Body of pancreas (tissue), 4 donors: Measurements from ENCODE around the gene ANOS1.

ENCODE experiments used
- POLR2A ChIP-seq, 3 donors: fragments of 450-650 bp; IDR thresholded peaks; one replicate each; pipeline ENCODE4 v1.6.1; 2016; ENCODE audit warnings: antibody characterized with exemption in 3 of 3, mild to moderate bottlenecking in 2 of 3
- TF ChIP-seq, protein P1 (sequence below), 7 experiments: fragments of 450-650 bp in 4 of 7; fragments of 200-600 bp in 3 of 7; sonication (generic) in 3 of 7; IDR thresholded peaks; one replicate each; pipeline ENCODE4 v1.5.1; 2016 to 2019; ENCODE audit warnings: antibody characterized with exemption in 7 of 7

DNA sequence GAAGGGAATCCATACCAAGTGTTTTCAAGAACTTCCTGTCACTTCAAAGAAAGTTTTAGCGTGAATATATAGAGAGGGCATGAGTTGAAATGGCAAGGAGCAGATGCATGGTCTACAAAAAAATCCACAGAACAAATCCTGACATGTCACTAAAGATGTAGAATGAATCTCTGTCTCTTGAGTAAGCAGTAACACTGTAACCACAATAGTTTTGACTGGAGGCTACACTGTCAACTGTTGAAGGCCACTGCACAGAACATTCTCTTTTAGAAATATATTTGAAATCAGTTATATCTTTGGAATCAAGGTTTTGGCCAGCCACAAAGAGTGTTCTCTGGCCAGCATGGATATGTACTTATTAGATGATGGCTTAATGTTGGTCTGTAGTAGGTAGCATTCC, 183.5 kb downstream of the ANOS1 start:
- TF ChIP-seq, protein P1, sequence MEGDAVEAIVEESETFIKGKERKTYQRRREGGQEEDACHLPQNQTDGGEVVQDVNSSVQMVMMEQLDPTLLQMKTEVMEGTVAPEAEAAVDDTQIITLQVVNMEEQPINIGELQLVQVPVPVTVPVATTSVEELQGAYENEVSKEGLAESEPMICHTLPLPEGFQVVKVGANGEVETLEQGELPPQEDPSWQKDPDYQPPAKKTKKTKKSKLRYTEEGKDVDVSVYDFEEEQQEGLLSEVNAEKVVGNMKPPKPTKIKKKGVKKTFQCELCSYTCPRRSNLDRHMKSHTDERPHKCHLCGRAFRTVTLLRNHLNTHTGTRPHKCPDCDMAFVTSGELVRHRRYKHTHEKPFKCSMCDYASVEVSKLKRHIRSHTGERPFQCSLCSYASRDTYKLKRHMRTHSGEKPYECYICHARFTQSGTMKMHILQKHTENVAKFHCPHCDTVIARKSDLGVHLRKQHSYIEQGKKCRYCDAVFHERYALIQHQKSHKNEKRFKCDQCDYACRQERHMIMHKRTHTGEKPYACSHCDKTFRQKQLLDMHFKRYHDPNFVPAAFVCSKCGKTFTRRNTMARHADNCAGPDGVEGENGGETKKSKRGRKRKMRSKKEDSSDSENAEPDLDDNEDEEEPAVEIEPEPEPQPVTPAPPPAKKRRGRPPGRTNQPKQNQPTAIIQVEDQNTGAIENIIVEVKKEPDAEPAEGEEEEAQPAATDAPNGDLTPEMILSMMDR (IDR thresholded peaks at IDR 0.05): no peak
- no peak for TF ChIP-seq POLR2A (IDR thresholded peaks at IDR 0.05)
